GM10266 (cell line): Measurements from ENCODE around the gene PRR5L.

Experiments used
- DNase-seq: peaks from one replicate; pipeline ENCODE4 v3.0.0; 2012; ENCODE audit errors: extremely low spot score
- TF ChIP-seq, protein P1 (sequence below): IDR thresholded peaks from 2 replicates; pipeline ENCODE4 v1.5.1; 2012; ENCODE audit warnings: mild to moderate bottlenecking, low read depth; ENCODE audit not compliant: control insufficient read depth, insufficient read depth; ENCODE audit errors: missing control alignments

The PRR5L gene

DNA sequence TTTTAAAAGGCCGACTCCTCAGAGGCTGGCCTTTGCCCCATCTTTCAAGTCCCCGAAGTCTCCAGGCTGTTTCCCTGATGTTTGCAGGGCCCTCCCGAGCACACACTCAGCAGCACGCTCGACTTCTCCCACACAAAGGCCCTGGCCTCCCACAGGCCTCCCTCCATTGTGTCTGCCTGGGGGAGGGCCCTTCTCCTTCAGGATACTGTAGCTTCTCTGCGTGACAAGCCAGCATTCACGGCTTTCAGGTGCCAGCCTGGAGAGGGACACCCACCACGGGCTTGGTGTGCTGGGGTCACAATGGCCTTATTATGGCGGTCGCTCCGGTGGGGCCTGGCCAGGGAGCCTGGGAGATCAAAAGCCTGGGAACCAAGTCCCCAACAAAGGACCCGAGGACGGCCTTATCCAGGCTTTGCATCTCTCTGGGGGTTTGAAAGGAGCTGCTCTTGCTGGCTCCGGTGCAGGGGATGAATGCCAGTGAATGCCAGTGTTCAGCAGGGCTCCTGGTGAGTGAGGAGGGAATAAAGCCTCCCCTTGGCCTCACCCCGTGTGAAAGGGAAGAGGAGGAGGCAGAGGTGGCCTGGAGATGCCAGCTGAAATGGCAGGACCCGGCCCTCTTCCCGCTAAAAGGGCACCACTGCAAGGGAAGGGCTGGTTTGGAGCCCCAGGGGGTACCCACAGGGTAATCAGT is 159.0 kb downstream of the PRR5L start:
- TF ChIP-seq, protein P1, sequence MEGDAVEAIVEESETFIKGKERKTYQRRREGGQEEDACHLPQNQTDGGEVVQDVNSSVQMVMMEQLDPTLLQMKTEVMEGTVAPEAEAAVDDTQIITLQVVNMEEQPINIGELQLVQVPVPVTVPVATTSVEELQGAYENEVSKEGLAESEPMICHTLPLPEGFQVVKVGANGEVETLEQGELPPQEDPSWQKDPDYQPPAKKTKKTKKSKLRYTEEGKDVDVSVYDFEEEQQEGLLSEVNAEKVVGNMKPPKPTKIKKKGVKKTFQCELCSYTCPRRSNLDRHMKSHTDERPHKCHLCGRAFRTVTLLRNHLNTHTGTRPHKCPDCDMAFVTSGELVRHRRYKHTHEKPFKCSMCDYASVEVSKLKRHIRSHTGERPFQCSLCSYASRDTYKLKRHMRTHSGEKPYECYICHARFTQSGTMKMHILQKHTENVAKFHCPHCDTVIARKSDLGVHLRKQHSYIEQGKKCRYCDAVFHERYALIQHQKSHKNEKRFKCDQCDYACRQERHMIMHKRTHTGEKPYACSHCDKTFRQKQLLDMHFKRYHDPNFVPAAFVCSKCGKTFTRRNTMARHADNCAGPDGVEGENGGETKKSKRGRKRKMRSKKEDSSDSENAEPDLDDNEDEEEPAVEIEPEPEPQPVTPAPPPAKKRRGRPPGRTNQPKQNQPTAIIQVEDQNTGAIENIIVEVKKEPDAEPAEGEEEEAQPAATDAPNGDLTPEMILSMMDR: no peak
- DNase-seq: no peak

DNA sequence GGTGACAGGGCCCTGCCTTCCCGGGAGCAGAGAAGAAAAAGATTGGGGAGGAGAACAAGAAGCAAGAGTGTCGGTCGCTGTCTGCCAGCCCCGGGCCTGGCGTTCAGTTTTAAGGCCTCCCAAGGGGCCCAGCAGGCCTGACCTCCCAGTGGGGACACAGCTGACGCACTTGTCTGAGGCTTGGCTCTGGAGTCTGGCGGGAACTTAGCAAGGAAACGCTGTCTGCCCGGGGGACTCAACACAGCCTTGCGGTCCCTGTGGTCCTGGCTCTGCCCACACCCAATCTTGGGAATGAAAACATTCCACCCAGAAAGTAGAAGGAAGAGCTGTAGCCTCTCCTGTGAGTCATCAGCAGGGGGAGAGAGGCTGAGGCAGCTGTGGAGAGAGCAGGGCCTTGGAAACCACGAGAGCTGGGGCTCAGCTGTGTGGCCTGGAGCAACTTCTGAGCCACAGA is 159.6 kb downstream of the PRR5L start:
- TF ChIP-seq, protein P1: no peak
- no peak for DNase-seq

DNA sequence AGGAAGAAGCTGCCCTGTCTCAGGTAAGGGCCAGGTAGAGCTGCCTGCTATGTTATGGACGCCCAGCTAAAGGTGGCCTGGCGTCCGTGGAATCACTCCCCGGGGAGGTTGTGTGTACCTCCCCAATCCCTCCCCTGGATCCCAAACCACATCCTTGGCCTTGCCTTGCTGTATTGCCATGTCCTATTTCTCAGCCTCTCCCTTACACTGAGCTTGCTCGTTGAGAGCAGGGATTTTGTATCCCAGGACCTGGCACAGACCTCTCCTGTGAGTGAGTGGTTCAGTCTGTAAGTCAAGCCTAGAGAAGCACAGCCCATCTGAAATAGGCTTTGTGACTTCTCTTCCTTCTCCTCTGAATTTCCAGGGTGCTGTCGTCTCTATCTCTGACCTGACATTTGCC is 160.1 kb downstream of the PRR5L start:
- DNase-seq: no peak
- TF ChIP-seq, protein P1: no peak

DNA sequence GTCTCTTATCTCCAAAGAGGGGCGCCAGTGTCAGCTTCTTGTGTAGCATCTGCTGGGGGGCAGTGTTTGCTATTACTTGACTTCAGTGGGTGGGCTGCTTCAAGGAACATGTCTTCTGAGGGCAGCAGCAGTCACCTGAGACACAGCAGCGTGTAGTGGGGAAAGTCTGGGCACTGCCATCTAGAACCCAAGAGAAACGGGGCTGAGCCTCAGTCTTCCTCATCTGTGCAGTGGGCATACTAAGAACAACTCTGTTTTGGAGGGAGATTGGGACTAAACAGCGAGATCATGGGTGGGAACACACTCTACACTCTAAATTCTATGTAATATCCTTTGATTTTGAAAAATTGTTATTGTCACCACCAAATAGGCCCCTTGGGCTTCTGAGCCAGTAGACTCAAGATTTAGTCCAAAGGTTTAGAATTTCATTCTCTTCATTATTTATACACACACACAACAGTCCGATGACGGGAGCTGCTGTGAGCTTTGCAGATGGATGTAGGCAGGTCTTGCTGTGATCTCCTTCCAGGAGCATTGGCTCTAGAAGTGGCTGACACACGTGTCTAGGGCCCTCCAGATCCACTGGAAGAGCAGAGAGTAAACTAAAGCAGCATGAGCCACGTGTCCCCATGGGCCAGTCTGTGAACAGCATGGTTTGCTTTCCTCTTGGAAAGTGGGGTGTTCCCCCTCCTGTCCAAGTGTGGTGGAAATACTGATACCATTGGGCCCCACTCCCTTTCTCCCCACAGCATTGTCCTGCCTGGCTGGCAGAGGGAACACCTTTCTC is 162.2 kb downstream of the PRR5L start:
- DNase-seq: no peak
- TF ChIP-seq, protein P1: no peak

DNA sequence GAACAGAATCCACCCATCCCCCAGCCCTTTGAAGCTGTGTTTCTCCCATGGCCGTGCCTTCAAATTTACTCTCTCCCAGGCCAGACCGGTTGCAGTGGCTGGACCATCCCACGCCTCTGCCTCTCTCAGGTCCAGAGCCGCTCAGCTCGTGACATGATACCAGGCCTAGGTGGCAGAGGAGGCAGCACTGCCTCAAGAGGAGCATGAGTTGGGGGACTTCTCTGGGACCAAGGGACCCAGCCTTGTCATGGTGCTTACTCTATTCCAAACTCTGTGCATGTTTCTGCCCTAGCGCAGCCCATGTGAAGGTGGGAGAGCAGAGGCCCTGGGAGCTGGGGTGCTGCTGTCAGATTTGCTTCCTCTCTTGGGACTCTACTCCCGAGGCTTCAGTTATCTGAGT is 163.0 kb downstream of the PRR5L start:
- TF ChIP-seq, protein P1: no peak
- no peak for DNase-seq

DNA sequence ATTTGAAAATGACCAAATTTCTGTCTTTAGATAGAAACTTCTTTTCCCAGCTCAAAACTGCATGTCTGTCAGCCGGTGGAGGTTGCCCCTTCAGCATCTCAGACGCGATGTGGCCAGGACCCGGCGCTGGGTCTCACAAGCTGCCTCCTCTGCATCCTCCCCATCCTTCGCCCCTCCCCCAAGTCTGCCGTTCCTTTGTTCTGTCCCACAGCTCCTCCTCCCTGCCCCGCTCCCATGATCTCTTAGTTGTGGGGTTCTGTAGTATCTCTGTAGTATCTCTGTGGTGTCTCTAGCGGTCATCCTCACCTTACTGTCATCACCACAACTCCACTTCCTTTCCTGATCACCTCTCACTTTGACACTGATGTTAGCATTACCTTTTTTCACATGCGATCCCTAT is 164.1 kb downstream of the PRR5L start:
- DNase-seq: no peak
- TF ChIP-seq, protein P1: no peak

DNA sequence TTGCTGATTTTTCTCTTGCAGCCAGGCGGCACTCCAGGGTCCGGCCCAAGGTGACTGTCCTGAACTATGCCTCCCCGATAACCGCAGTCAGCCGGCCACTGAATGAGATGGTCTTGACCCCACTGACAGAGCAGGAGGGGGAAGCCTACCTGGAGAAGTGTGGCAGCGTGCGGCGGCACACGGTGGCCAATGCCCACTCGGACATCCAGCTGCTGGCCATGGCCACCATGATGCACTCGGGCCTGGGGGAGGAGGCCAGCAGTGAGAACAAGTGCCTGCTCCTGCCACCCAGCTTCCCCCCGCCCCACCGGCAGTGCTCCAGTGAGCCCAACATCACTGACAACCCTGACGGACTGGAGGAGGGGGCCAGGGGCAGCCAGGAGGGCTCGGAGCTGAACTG is 166.2 kb downstream of the PRR5L start:
- TF ChIP-seq, protein P1: no peak
- DNase-seq: no peak
